SK-N-SH (cell line): Measurements from ENCODE around the gene BNIP2. TPM values are rescaled to one million over a fixed set of nuclear protein-coding genes. Genes with fewer than 3 reads are reported as not detected.

Experiments used
- CTCF ChIA-PET: fragments of 300-600, 350-600 bp; formaldehyde crosslinking; extraction: SDS; loops from one replicate; lab custom pipeline; 2021; lab: Yijun Ruan, JAX
- POLR2A ChIA-PET: fragments of 350-600 bp; sonication (Branson Sonifier 250); formaldehyde crosslinking; extraction: SDS; loops from one replicate; lab custom pipeline; 2020; ENCODE audit warnings: antibody characterized with exemption, inconsistent platforms; lab: Yijun Ruan, JAX
- DNase-seq: peaks from one replicate; pipeline ENCODE4 v3.0.0; 2012
- H2AFZ ChIP-seq: fragments of 200-600 bp; sonication (generic); 2 replicates; pipeline ENCODE4 v1.8.1; 2016; ENCODE audit warnings: antibody characterized with exemption, mild to moderate bottlenecking, low read depth
- H3F3A ChIP-seq: fragments of 200-600 bp; sonication (generic); replicated peaks from 2 replicates; pipeline ENCODE3; 2016; ENCODE audit warnings: antibody characterized with exemption, mild to moderate bottlenecking; ENCODE audit not compliant: insufficient read depth
- H3K27ac ChIP-seq, 2 experiments: fragments of 200-500 bp in 1 of 2; fragments of 200-600 bp in 1 of 2; sonication (Bioruptor generic) in 1 of 2; sonication (generic), shearing (Covaris generic) in 1 of 2; 2 replicates each; pipeline versions ENCODE4 v1.5.1 to v1.6.1; 2014 to 2016; ENCODE audit warnings: low read depth in 2 of 2, inconsistent platforms in 1 of 2, low read length in 1 of 2, mild to moderate bottlenecking in 1 of 2, mixed read lengths in 1 of 2
- H3K27me3 ChIP-seq: fragments of 200-600 bp; sonication (generic), shearing (Covaris generic); 2 replicates; pipeline ENCODE4 v1.6.1; 2016; ENCODE audit warnings: mixed run types; ENCODE audit not compliant: insufficient read depth
- H3K36me3 ChIP-seq, 2 experiments: fragments of 200-500 bp in 1 of 2; fragments of 200-600 bp in 1 of 2; sonication (Bioruptor generic) in 1 of 2; sonication (generic) in 1 of 2; replicated peaks in 1 of 2; 2 replicates each; pipeline versions ENCODE3 to v1.5.1; 2014 to 2016; ENCODE audit warnings: low read length in 1 of 2, mild to moderate bottlenecking in 1 of 2; ENCODE audit not compliant: insufficient read depth in 2 of 2, control insufficient read depth in 1 of 2
- H3K4me1 ChIP-seq, 2 experiments: fragments of 200-500 bp in 1 of 2; fragments of 200-600 bp in 1 of 2; sonication (Bioruptor generic) in 1 of 2; sonication (generic), shearing (Covaris generic) in 1 of 2; 2 replicates each; pipeline versions ENCODE4 v1.5.1 to v1.6.1; 2014 to 2016; ENCODE audit warnings: low read depth in 1 of 2, low read length in 1 of 2, mixed run types in 1 of 2; ENCODE audit not compliant: insufficient read depth in 2 of 2, control insufficient read depth in 1 of 2
- H3K4me2 ChIP-seq: fragments of 200-600 bp; sonication (generic), shearing (Covaris generic); 2 replicates; pipeline ENCODE4 v1.6.1; 2017; ENCODE audit warnings: mixed run types
- H3K4me3 ChIP-seq, 2 experiments: fragments of 200-500 bp in 1 of 2; fragments of 200-600 bp in 1 of 2; sonication (Bioruptor generic) in 1 of 2; sonication (generic), shearing (Covaris generic) in 1 of 2; 2 replicates each; pipeline versions ENCODE4 v1.5.1 to v1.8.1; 2014 to 2016; ENCODE audit warnings: low read depth in 2 of 2, inconsistent platforms in 1 of 2, low read length in 1 of 2, mild to moderate bottlenecking in 1 of 2, mixed read lengths in 1 of 2, moderate library complexity in 1 of 2
- H3K79me2 ChIP-seq: fragments of 200-600 bp; sonication (generic); 2 replicates; pipeline ENCODE4 v1.8.1; 2017; ENCODE audit warnings: mild to moderate bottlenecking; ENCODE audit not compliant: insufficient read depth
- H3K9ac ChIP-seq: fragments of 200-600 bp; sonication (generic); 2 replicates; pipeline ENCODE4 v1.6.1; 2017; ENCODE audit warnings: mixed run types
- H3K9me2 ChIP-seq: fragments of 200-600 bp; sonication (generic); 2 replicates; pipeline ENCODE4 v1.6.1; 2017; ENCODE audit warnings: mixed run types
- H3K9me3 ChIP-seq: fragments of 200-600 bp; sonication (generic); 2 replicates; pipeline ENCODE4 v1.6.1; 2017; ENCODE audit warnings: mixed run types, mild to moderate bottlenecking, moderate library complexity
- H4K20me1 ChIP-seq: fragments of 200-600 bp; sonication (generic); 2 replicates; pipeline ENCODE4 v1.6.1; 2017; ENCODE audit warnings: mild to moderate bottlenecking, mixed run types; ENCODE audit not compliant: insufficient read depth
- CHD2 ChIP-seq: fragments of 150-350 bp; IDR thresholded peaks from 2 replicates; pipeline ENCODE4 v1.6.1; 2018; ENCODE audit warnings: low read length; ENCODE audit not compliant: partially characterized antibody
- EP300 ChIP-seq, 2 experiments: IDR thresholded peaks; 2 replicates each; pipeline versions ENCODE4 v1.4.0 to v1.6.1; 2012; ENCODE audit warnings: borderline replicate concordance in 1 of 2, low read depth in 1 of 2, low read length in 1 of 2
- FOXJ3 ChIP-seq: sonication (generic); formaldehyde crosslinking; IDR thresholded peaks from 2 replicates; pipeline ENCODE4 v1.5.1; 2020; ENCODE audit warnings: mild to moderate bottlenecking, missing genetic modification reagents
- GATA2 ChIP-seq: sonication (generic); formaldehyde crosslinking; IDR thresholded peaks from 2 replicates; pipeline ENCODE4 v1.5.0; 2020; ENCODE audit warnings: mild to moderate bottlenecking, missing genetic modification reagents
- JUND ChIP-seq: IDR thresholded peaks from 2 replicates; pipeline ENCODE4 v1.4.0; 2012
- MEF2A ChIP-seq: IDR thresholded peaks from 2 replicates; pipeline ENCODE4 v1.4.0; 2012; ENCODE audit warnings: low read depth, borderline replicate concordance
- MXI1 ChIP-seq: IDR thresholded peaks from 2 replicates; pipeline ENCODE4 v1.6.1; 2012; ENCODE audit warnings: mild to moderate bottlenecking, low read depth, low read length, improper control_type of control experiment
- NFIC ChIP-seq: IDR thresholded peaks from 2 replicates; pipeline ENCODE4 v1.4.0; 2012; ENCODE audit warnings: borderline replicate concordance
- NRF1 ChIP-seq: IDR thresholded peaks from 2 replicates; pipeline ENCODE4 v1.6.1; 2012; ENCODE audit warnings: low read depth, mild to moderate bottlenecking, low read length
- RAD21 ChIP-seq: IDR thresholded peaks from 2 replicates; pipeline ENCODE4 v1.6.1; 2012; ENCODE audit warnings: mild to moderate bottlenecking, low read length
- RFX5 ChIP-seq: IDR thresholded peaks from 2 replicates; pipeline ENCODE4 v1.6.1; 2012; ENCODE audit warnings: mild to moderate bottlenecking, improper control_type of control experiment, low read length
- RXRA ChIP-seq: IDR thresholded peaks from 2 replicates; pipeline ENCODE4 v1.4.0; 2012; ENCODE audit warnings: low read depth, mild to moderate bottlenecking, borderline replicate concordance
- WGBS: methylation state at CpG from one replicate; pipeline ENCODE4 v1.1.6; 2017; ENCODE audit warnings: low lambda C conversion rate; 5-methylcytosine and 5-hydroxymethylcytosine counted together
- polyA plus RNA-seq, 3 experiments: library from polyadenylated mRNA; depleted of rRNA; stranded (reverse); fragments of >200 nt; gene quantifications; 2 replicates each; pipeline ENCODE4 v1.2.3, GENCODE V29; 2012
- TF ChIP-seq, protein P1 (sequence below): IDR thresholded peaks from 2 replicates; pipeline ENCODE4; 2012
- TF ChIP-seq, protein P2 (sequence below): fragments of 150-350 bp; IDR thresholded peaks from 2 replicates; pipeline ENCODE4 v1.6.1; 2016; ENCODE audit warnings: mild to moderate bottlenecking, low read depth, low read length
- TF ChIP-seq, protein P3 (sequence below): fragments of 200-600 bp; sonication (generic); IDR thresholded peaks from 2 replicates; pipeline ENCODE4 v1.6.1; 2017; ENCODE audit warnings: antibody characterized with exemption, mild to moderate bottlenecking, moderate library complexity
- TF ChIP-seq, protein P4 (sequence below): IDR thresholded peaks from 2 replicates; pipeline ENCODE4 v1.4.0; 2012; ENCODE audit warnings: low read depth
- TF ChIP-seq, protein P5 (sequence below): IDR thresholded peaks from 2 replicates; pipeline ENCODE4 v1.4.0; 2012; ENCODE audit warnings: low read depth, borderline replicate concordance
- TF ChIP-seq, protein P6 (sequence below): IDR thresholded peaks from 2 replicates; pipeline ENCODE4 v1.4.0; 2012; ENCODE audit warnings: low read depth, borderline replicate concordance

Gene BNIP2
- polyA plus RNA-seq, 1 of the 3 experiments (the other 2 are of a cell fraction), result 67.7 TPM

DNA sequence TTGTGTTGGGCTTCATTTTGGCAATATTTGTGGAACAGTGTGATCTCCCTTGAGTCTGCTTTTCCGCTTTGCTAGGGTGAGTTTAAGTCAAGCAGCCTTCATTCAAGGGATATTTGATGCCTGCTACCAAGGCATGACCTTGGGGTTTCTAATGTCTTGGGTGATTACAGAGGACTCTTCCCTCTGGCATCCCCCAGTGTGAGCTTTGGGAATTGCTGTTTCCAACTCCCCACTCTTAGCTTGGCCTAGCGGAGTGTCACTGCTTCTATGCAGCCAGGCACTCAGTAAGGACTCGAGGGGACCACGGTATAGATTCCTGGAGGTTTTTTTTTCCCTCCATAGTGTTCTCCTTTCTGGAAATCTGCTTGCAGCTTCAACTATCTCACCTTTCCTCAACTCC lies 56.4 kb downstream of the BNIP2 start:
- CTCF ChIA-PET, result interaction anchor here (5.9 kb wide), 1 partner anchor 100 kb away, joined by 34 read pairs; no protein-coding TSS in a partner anchor
- peaks cover 3% of the 10 kb centered on the region in 2 experiments for H3K36me3 ChIP-seq
- H3K79me2 ChIP-seq, result no peaks in the 10 kb centered on the region
- WGBS, result 76% methylated on average over 4 of the region's 4 CpGs
- H3F3A ChIP-seq, result peaks cover 3% of the 10 kb centered on the region
- H4K20me1 ChIP-seq, result no peaks in the 10 kb centered on the region
- no peak overlapping the region for H3K4me3 ChIP-seq
- no peaks in the 10 kb centered on the region for H3K27me3 ChIP-seq
- no peak overlapping the region for H3K27ac ChIP-seq
- TF ChIP-seq, protein P1, sequence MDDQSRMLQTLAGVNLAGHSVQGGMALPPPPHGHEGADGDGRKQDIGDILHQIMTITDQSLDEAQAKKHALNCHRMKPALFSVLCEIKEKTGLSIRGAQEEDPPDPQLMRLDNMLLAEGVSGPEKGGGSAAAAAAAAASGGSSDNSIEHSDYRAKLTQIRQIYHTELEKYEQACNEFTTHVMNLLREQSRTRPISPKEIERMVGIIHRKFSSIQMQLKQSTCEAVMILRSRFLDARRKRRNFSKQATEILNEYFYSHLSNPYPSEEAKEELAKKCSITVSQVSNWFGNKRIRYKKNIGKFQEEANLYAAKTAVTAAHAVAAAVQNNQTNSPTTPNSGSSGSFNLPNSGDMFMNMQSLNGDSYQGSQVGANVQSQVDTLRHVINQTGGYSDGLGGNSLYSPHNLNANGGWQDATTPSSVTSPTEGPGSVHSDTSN, result no peak
- TF ChIP-seq GATA2, result no peak
- TF ChIP-seq, protein P2, sequence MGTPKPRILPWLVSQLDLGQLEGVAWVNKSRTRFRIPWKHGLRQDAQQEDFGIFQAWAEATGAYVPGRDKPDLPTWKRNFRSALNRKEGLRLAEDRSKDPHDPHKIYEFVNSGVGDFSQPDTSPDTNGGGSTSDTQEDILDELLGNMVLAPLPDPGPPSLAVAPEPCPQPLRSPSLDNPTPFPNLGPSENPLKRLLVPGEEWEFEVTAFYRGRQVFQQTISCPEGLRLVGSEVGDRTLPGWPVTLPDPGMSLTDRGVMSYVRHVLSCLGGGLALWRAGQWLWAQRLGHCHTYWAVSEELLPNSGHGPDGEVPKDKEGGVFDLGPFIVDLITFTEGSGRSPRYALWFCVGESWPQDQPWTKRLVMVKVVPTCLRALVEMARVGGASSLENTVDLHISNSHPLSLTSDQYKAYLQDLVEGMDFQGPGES, result no peak
- no peak for TF ChIP-seq MXI1
- no peak for TF ChIP-seq JUND
- TF ChIP-seq RAD21, result peak; percentile 32; the same call in 1 of the 2 replicates
- TF ChIP-seq, protein P3, sequence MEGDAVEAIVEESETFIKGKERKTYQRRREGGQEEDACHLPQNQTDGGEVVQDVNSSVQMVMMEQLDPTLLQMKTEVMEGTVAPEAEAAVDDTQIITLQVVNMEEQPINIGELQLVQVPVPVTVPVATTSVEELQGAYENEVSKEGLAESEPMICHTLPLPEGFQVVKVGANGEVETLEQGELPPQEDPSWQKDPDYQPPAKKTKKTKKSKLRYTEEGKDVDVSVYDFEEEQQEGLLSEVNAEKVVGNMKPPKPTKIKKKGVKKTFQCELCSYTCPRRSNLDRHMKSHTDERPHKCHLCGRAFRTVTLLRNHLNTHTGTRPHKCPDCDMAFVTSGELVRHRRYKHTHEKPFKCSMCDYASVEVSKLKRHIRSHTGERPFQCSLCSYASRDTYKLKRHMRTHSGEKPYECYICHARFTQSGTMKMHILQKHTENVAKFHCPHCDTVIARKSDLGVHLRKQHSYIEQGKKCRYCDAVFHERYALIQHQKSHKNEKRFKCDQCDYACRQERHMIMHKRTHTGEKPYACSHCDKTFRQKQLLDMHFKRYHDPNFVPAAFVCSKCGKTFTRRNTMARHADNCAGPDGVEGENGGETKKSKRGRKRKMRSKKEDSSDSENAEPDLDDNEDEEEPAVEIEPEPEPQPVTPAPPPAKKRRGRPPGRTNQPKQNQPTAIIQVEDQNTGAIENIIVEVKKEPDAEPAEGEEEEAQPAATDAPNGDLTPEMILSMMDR, result peak; percentile 35
- H3K4me1 ChIP-seq, result no peaks in the 10 kb centered on the region
- POLR2A ChIA-PET, result no interaction called here
- no peak overlapping the region for H2AFZ ChIP-seq
- no peak overlapping the region for H3K4me2 ChIP-seq
- no peak overlapping the region for H3K9ac ChIP-seq
- H3K9me2 ChIP-seq, result no peaks in the 10 kb centered on the region
- H3K9me3 ChIP-seq, result no peaks in the 10 kb centered on the region
- DNase-seq, result no peak

DNA sequence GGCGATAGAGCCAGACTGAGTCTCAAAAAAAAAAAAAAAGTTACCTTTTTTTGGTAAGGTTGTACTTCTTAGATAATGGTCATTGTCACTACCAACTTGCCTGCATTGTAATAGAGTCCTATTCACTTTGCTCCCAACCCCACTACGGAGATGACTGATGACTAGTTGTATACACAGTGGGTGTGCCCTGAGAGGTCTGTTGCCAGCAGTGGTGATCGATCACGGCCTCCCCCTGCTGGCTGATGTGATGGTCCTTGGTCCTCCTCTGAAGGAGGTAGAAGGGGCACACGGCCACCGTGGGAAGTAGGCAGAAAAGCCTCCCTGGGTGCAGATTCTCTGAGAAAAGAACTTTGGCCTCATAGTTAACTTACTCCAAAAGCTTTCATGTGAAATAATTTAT lies 66.8 kb downstream of the BNIP2 start:
- Histone ChIP-seq H2AFZ (no peak overlapping the region), H3K36me3 (no peaks in the 10 kb centered on the region), H3K27me3 (peaks cover 29% of the 10 kb centered on the region; the same call in 1 of the 2 replicates), H3K79me2 (no peaks in the 10 kb centered on the region), H3K27ac (no peak overlapping the region), H4K20me1 (no peaks in the 10 kb centered on the region), H3K9me3 (no peaks in the 10 kb centered on the region), H3K9ac (no peak overlapping the region), H3K4me1 (no peaks in the 10 kb centered on the region), H3K4me3 (no peak overlapping the region), H3K4me2 (no peak overlapping the region), H3F3A (no peaks in the 10 kb centered on the region), H3K9me2 (no peaks in the 10 kb centered on the region)
- ChIA-PET CTCF (interaction anchor here (1.4 to 1.6 kb wide), 3 partner anchors 86 to 93 kb away, joined by 3 to 9 read pairs (median 8); no protein-coding TSS in a partner anchor), POLR2A (no interaction called here)
- 40% methylated on average over 6 of the region's 6 CpGs for WGBS
- peak; percentile 54 for DNase-seq
- TF ChIP-seq, protein P4, sequence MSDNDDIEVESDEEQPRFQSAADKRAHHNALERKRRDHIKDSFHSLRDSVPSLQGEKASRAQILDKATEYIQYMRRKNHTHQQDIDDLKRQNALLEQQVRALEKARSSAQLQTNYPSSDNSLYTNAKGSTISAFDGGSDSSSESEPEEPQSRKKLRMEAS, result no peak
- TF ChIP-seq NRF1 (no peak), RFX5 (no peak), MEF2A (no peak), MXI1 (no peak), FOXJ3 (CRISPR knock-in tag) (no peak), RXRA (no peak), RAD21 (peak; percentile 51), JUND (no peak), NFIC (no peak), CHD2 (no peak), EP300 (IDR thresholded peaks at IDR 0.05; ENCODE audit: borderline replicate concordance in 1 of 2, low read depth in 1 of 2, low read length in 1 of 2) (no peak)
- TF ChIP-seq, protein P3, result peak; percentile 50
- TF ChIP-seq, protein P5, sequence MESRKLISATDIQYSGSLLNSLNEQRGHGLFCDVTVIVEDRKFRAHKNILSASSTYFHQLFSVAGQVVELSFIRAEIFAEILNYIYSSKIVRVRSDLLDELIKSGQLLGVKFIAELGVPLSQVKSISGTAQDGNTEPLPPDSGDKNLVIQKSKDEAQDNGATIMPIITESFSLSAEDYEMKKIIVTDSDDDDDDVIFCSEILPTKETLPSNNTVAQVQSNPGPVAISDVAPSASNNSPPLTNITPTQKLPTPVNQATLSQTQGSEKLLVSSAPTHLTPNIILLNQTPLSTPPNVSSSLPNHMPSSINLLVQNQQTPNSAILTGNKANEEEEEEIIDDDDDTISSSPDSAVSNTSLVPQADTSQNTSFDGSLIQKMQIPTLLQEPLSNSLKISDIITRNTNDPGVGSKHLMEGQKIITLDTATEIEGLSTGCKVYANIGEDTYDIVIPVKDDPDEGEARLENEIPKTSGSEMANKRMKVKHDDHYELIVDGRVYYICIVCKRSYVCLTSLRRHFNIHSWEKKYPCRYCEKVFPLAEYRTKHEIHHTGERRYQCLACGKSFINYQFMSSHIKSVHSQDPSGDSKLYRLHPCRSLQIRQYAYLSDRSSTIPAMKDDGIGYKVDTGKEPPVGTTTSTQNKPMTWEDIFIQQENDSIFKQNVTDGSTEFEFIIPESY, result no peak
- TF ChIP-seq, protein P6, sequence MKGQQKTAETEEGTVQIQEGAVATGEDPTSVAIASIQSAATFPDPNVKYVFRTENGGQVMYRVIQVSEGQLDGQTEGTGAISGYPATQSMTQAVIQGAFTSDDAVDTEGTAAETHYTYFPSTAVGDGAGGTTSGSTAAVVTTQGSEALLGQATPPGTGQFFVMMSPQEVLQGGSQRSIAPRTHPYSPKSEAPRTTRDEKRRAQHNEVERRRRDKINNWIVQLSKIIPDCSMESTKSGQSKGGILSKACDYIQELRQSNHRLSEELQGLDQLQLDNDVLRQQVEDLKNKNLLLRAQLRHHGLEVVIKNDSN, result no peak
